KBM-7 (cell line): ENCODE data around the gene WDR37.
A peak's percentile ranks its signal among the peaks of the same experiment; 100 is the strongest.
"Not testable (repeated sequence)": the region's sequence is repeated elsewhere in the genome, so short reads cannot be mapped to it uniquely, and the experiment has no call there.

Source experiments
- DNase-seq: peaks from one replicate; pipeline ENCODE4 v3.0.0-alpha.2; 2015
- in situ Hi-C: fragments of 300-500 bp; cut with MboI; formaldehyde crosslinking; loops from 2 replicates; pipeline ENCODE4 v1.14.3; 2020; ENCODE audit warnings: low sequenced_read_pairs, low pct_unique_long_range_greater_than_20kb, mixed read lengths

Gene WDR37

GRCh38 chr10:1097436-1097835 lies 41.3 kb downstream of the WDR37 start:
- DNase-seq, result no peak
- in situ Hi-C loops, result no loop called here

DNA sequence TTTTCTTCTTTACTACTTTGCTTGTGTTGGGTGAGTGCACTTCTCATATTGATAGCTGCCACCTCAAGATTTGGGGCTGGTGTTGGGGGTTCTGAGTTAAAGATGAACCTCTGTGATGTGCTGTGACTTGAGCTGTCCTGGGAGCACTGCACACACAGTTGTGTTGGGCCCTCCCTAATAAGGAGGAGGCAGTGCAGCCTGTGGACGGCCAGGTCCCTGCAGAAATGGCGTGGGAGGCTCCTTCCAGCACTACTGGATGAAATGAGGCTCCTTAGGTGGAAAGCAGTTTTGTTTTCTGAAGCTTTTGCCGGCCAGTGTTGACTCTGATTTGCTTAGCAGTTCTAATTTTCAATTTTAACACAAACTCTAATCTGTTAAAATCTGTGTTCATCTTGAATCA lies 44.0 kb downstream of the WDR37 start:
- no peak for DNase-seq
- in situ Hi-C loops, result no loop called here

- in situ Hi-C loops, result no loop called here
- no peak for DNase-seq
These were observed 44.6 kb downstream of the WDR37 start for GRCh38 chr10:1100691-1101368.

DNA sequence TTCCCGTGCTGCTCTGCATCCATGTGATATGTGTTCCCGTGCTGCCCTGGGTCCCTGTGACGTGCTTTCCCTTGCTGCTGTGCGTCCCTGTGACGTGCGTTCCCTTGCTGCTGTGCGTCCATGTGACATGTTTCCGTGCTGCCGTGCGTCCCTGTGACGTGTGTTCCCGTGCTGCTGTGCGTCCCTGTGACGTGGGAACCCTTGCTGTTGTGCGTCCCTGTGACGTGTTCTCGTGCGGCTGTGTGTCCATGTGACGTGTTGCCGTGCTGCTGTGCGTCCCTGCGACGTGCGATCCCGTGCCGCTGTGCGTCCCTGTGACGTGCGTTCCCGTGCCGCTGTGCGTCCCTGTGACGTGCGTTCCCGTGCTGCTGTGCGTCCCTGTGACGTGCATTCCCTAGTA lies 45.8 kb downstream of the WDR37 start:
- no peak for DNase-seq
- in situ Hi-C loops, result no loop called here

- in situ Hi-C loops, result no loop called here
- DNase-seq, result no peak
These were observed 46.2 kb downstream of the WDR37 start for GRCh38 chr10:1102416-1102815.

- in situ Hi-C loops, result no loop called here
- no peak for DNase-seq
These were observed 46.6 kb downstream of the WDR37 start for GRCh38 chr10:1102831-1103230.

- DNase-seq, result no peak
- in situ Hi-C loops, result no loop called here
These were observed 47.4 kb downstream of the WDR37 start for GRCh38 chr10:1103551-1103950.

GRCh38 chr10:1104971-1105370 lies 48.8 kb downstream of the WDR37 start:
- in situ Hi-C loops, result no loop called here

DNA sequence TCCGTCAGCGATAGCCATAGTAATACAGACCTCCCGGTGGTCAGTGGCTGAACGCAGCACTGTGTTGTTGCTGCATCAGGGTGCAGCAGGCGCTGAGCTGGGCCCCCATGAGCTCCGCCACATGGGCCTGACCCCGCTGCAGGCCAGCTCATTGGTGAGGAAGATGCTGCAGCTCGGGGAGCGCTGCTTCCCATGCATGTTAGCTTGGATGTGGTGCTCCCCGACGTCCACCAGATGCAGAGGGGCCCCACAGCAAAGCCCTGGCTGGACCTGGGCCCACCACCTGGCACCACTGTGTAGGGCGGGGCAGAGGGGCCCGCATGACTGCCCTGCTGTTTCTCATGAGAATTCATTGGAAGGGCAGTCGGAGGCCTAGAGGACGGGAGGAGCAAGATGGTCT lies 50.8 kb downstream of the WDR37 start:
- in situ Hi-C loops, result no loop called here
- DNase-seq, result no peak

More at GRCh38 chr10:1104971-1105370, 48.8 kb downstream of the WDR37 start:
- DNase-seq, result no peak

- no peak for DNase-seq
- in situ Hi-C loops, result no loop called here
These were observed 51.5 kb downstream of the WDR37 start for GRCh38 chr10:1107679-1108078.

- in situ Hi-C loops, result no loop called here
- peak; percentile 75 for DNase-seq
These were observed 53.8 kb downstream of the WDR37 start for GRCh38 chr10:1109795-1110673.

- in situ Hi-C loops, result no loop called here
- no peak for DNase-seq
These were observed 54.5 kb downstream of the WDR37 start for GRCh38 chr10:1110674-1111119.

- DNase-seq, result no peak
- in situ Hi-C loops, result no loop called here
These were observed 58.1 kb downstream of the WDR37 start for GRCh38 chr10:1114315-1114714.

- no peak for DNase-seq
- in situ Hi-C loops, result no loop called here
These were observed 58.8 kb downstream of the WDR37 start for GRCh38 chr10:1114719-1115606.

- in situ Hi-C loops, result no loop called here
- no peak for DNase-seq
These were observed 59.4 kb downstream of the WDR37 start for GRCh38 chr10:1115607-1115955.

- no peak for DNase-seq
- in situ Hi-C loops, result no loop called here
These were observed 59.9 kb downstream of the WDR37 start for GRCh38 chr10:1116051-1116450.

DNA sequence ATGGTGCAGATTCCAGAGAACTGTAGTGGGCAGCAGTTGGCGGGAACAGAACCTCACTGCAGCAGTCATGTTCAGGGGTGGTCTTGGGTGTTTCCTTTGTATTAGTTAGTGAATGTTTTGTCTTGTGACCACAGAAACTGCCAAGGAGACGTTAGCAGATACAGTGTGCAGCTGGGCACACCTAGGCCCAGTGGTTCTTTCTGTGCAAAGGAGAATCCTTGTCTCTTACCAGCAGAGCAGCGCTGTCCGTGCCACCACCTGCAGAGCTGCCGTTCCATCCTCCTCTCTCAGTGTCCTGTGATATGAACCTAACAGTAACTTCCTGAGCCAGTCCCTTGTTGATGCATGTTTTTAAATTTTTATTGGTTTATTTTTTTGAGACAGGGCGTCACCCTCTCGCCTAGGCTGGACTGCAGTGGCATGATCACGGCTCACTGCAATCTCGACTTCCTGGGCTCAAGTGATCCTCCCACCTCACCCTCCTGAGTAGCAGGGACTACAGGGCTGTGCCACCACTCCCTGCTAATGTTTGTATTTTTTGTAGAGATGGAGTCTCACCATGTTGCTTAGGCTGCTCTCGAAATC lies 60.6 kb downstream of the WDR37 start:
- in situ Hi-C loops, result no loop called here

DNA sequence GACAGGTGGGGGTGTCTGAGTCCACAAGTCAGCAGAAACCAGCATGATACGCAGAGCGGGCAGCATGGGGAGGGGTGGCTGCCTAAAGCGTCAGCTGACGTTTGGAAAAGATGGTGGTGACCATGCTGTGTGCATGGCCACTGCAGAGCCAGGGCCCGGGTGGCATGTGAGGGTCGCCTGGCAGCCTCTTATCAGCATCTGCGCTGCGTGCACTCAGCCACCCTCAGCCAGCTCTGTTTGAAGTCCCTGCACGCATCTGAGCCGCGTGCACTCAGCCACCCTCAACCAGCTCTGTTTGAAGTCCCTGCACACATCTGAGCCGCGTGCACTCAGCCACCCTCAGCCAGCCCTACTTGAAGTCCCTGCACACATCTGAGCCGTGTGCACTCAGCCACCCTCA lies 61.5 kb downstream of the WDR37 start:
- in situ Hi-C loops, result no loop called here

More for the DNA sequence above, 60.6 kb downstream of the WDR37 start:
- no peak for DNase-seq

GRCh38 chr10:1118318-1118717 lies 62.1 kb downstream of the WDR37 start:
- in situ Hi-C loops, DNase-seq: not testable (repeated sequence)

More for the DNA sequence above, 61.5 kb downstream of the WDR37 start:
- no peak for DNase-seq
